GM23338 (cell line): ENCODE data around the gene CNTN5. TPM values are rescaled to one million over a fixed set of nuclear protein-coding genes. Genes with fewer than 3 reads are reported as not detected.

ENCODE experiments used
- ATAC-seq: fragments of 200-7000 bp; cut with Tn5 transposase; 3 replicates; pipeline ENCODE4 v1.9.1; 2020
- DNase-seq: peaks from one replicate; pipeline ENCODE4 v3.0.0-alpha.2; 2015; ENCODE audit warnings: low spot score
- H2AFZ ChIP-seq: fragments of 200-600 bp; sonication (generic); 2 replicates; pipeline ENCODE4 v1.8.0; 2016; ENCODE audit warnings: antibody characterized with exemption, mild to moderate bottlenecking, moderate library complexity
- H3F3A ChIP-seq: fragments of 200-600 bp; sonication (generic); replicated peaks from 2 replicates; pipeline ENCODE4 v1.8.0; 2017; ENCODE audit warnings: antibody characterized with exemption, mixed run types, low read depth
- H3K27ac ChIP-seq: fragments of 200-600 bp; sonication (generic); 2 replicates; pipeline ENCODE4 v1.6.1; 2016; ENCODE audit warnings: low read depth
- H3K27me3 ChIP-seq: fragments of 200-600 bp; sonication (generic); 2 replicates; pipeline ENCODE4 v1.8.0; 2016; ENCODE audit warnings: mild to moderate bottlenecking, mixed run types, moderate library complexity; ENCODE audit not compliant: insufficient read depth
- H3K36me3 ChIP-seq: fragments of 200-600 bp; sonication (generic); 2 replicates; pipeline ENCODE4 v1.8.0; 2016; ENCODE audit warnings: mild to moderate bottlenecking; ENCODE audit not compliant: insufficient read depth
- H3K4me1 ChIP-seq: fragments of 200-600 bp; sonication (generic); 2 replicates; pipeline ENCODE4 v1.8.0; 2016; ENCODE audit warnings: mild to moderate bottlenecking, moderate library complexity; ENCODE audit not compliant: insufficient read depth
- H3K4me2 ChIP-seq: fragments of 200-600 bp; sonication (generic); 2 replicates; pipeline ENCODE4 v1.7.1; 2017; ENCODE audit warnings: mixed run types
- H3K4me3 ChIP-seq: fragments of 200-600 bp; sonication (generic); 2 replicates; pipeline ENCODE4 v1.6.1; 2016; ENCODE audit warnings: mixed run types
- H3K79me2 ChIP-seq: fragments of 200-600 bp; sonication (generic); replicated peaks from 2 replicates; pipeline ENCODE4 v1.8.0; 2017; ENCODE audit warnings: mild to moderate bottlenecking; ENCODE audit not compliant: insufficient read depth
- H3K9me2 ChIP-seq: fragments of 200-600 bp; sonication (generic); 2 replicates; pipeline ENCODE4 v1.8.0; 2017; ENCODE audit not compliant: insufficient read depth
- H4K20me1 ChIP-seq: fragments of 200-600 bp; sonication (generic); replicated peaks from 2 replicates; pipeline ENCODE4 v1.8.0; 2017; ENCODE audit warnings: mild to moderate bottlenecking; ENCODE audit not compliant: insufficient read depth
- H3K27ac Mint-ChIP-seq: 2 replicates; pipeline ENCODE4 v1.8.0; 2020; ENCODE audit warnings: inconsistent platforms, mild to moderate bottlenecking, moderate library complexity, mixed read lengths
- H3K27me3 Mint-ChIP-seq: 3 replicates; pipeline ENCODE4 v1.8.0; 2022; ENCODE audit warnings: low read depth, mild to moderate bottlenecking, moderate library complexity, mixed read lengths, inconsistent platforms; ENCODE audit not compliant: insufficient read depth, poor library complexity
- H3K36me3 Mint-ChIP-seq: 3 replicates; pipeline ENCODE4 v1.8.0; 2021; ENCODE audit warnings: low read depth, mild to moderate bottlenecking, inconsistent platforms, moderate library complexity, mixed read lengths
- H3K4me1 Mint-ChIP-seq: 3 replicates; pipeline ENCODE4 v1.8.0; 2020; ENCODE audit warnings: mild to moderate bottlenecking, inconsistent platforms, mixed read lengths
- H3K4me3 Mint-ChIP-seq: 3 replicates; pipeline ENCODE4 v1.8.0; 2021; ENCODE audit warnings: moderate library complexity, mild to moderate bottlenecking, inconsistent platforms, mixed read lengths
- H3K9me3 Mint-ChIP-seq: 3 replicates; pipeline ENCODE4 v1.8.0; 2020; ENCODE audit warnings: moderate library complexity, mild to moderate bottlenecking, inconsistent platforms, mixed read lengths
- CREB1 ChIP-seq: fragments of 250-450 bp; sonication (Bioruptor Pico); IDR thresholded peaks from 2 replicates; pipeline ENCODE4 v1.5.0; 2020; ENCODE audit warnings: low read depth, mild to moderate bottlenecking, moderate library complexity
- EZH2phosphoT487 ChIP-seq: fragments of 200-600 bp; sonication (generic); IDR thresholded peaks from one replicate; pipeline ENCODE4 v1.8.1; 2018; ENCODE audit warnings: antibody characterized with exemption; ENCODE audit not compliant: unreplicated experiment
- JUNB ChIP-seq: IDR thresholded peaks from one replicate; pipeline ENCODE4 v1.6.1; 2016; ENCODE audit warnings: antibody characterized with exemption; ENCODE audit not compliant: unreplicated experiment
- NANOG ChIP-seq: IDR thresholded peaks from 2 replicates; pipeline ENCODE4 v1.6.1; 2016; ENCODE audit warnings: antibody characterized with exemption, borderline replicate concordance
- STAT1 ChIP-seq: IDR thresholded peaks from one replicate; pipeline ENCODE4 v1.6.1; 2016; ENCODE audit warnings: antibody characterized with exemption; ENCODE audit not compliant: unreplicated experiment
- ZNF331 ChIP-seq: fragments of 250-450 bp; sonication (Bioruptor Pico); IDR thresholded peaks from 2 replicates; pipeline ENCODE4 v1.5.0; 2020; ENCODE audit warnings: low read depth, mild to moderate bottlenecking, moderate library complexity
- polyA plus RNA-seq: library from polyadenylated mRNA; unstranded; fragments of >200 nt; fragmentation: Nextera tagmentation; extraction: Ambion mirVana; gene quantifications from 2 replicates; pipeline ENCODE4 v1.2.1, GENCODE V29; 2016
- total RNA-seq: library from RNA; depleted of rRNA; stranded (reverse); fragments of >200 nt; shearing (Covaris generic); gene quantifications from 2 replicates; pipeline ENCODE4 v1.2.3, GENCODE V29; 2014
- TF ChIP-seq, protein P1 (sequence below): fragments of 250-450 bp; sonication (Bioruptor Pico); IDR thresholded peaks from 2 replicates; pipeline ENCODE4 v1.5.0; 2020; ENCODE audit warnings: mild to moderate bottlenecking, moderate library complexity
- TF ChIP-seq, protein P2 (sequence below), 2 experiments: fragments of 200-600 bp in 1 of 2; sonication (generic) in 1 of 2; conservative IDR thresholded peaks; 2 replicates each; pipeline versions ENCODE4 v1.5.1 to v1.6.1; 2016 to 2017; ENCODE audit warnings: antibody characterized with exemption in 2 of 2, low read depth in 2 of 2, mild to moderate bottlenecking in 2 of 2, moderate library complexity in 1 of 2
- TF ChIP-seq, protein P3 (sequence below): IDR thresholded peaks from one replicate; pipeline ENCODE4 v1.6.1; 2018; ENCODE audit warnings: antibody characterized with exemption; ENCODE audit not compliant: unreplicated experiment

The CNTN5 gene
- total and polyA plus RNA-seq, 2 experiments from 2014 or later, result not detected

DNA sequence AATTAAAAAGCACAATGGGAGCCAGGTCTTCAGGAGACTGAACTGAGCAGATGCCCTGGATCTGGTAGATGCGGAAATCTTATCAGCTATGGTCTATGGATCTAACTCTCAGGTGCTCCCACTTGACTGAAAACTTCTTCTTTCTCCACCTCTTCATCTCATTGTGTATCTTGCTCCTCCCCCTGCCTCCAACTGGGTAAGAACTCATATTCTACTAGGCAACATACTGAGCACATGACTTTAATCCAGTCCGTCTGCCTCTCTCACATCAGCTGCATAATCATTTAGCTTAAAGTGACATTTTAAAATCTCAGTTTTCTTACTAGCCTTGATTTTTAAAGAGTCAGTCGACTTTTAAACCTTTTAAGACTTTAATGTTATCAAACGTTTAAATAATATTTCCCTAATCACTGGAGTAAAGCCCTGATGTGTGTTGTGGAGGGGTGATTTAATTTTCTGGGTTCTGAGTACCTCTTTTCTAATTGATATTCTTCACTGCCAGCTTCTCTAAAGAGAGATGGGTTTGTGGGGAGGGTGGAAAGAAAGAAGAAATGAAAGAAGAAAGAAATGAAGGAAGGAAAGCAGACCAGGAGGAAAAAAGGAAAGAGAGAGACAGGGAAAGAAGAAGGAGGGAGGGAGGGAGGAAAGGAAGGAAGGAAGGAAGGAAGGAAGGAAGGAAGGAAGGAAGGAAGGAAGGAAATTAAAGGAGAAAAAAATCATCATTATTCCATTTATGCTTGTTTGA is 1073.5 kb downstream of the CNTN5 start:
- Mint-ChIP-seq H3K4me1 (peaks cover 18% of the 10 kb centered on the region), H3K9me3 (no peaks in the 10 kb centered on the region; the same call in 2 of the 3 replicates), H3K27me3 (no peaks in the 10 kb centered on the region), H3K4me3 (no peak overlapping the region), H3K27ac (no peak overlapping the region), H3K36me3 (no peaks in the 10 kb centered on the region)
- DNase-seq (no peak), ATAC-seq (no peak)
- Histone ChIP-seq H3K4me3 (no peak overlapping the region), H3K27me3 (no peaks in the 10 kb centered on the region), H3K36me3 (no peaks in the 10 kb centered on the region), H4K20me1 (no peaks in the 10 kb centered on the region), H3K4me1 (peaks cover 9% of the 10 kb centered on the region), H3K9me2 (no peaks in the 10 kb centered on the region; the same call in 1 of the 2 replicates), H3K4me2 (no peak overlapping the region), H3F3A (no peaks in the 10 kb centered on the region), H2AFZ (no peak overlapping the region), H3K27ac (no peak overlapping the region), H3K79me2 (no peaks in the 10 kb centered on the region)
- TF ChIP-seq, protein P1, sequence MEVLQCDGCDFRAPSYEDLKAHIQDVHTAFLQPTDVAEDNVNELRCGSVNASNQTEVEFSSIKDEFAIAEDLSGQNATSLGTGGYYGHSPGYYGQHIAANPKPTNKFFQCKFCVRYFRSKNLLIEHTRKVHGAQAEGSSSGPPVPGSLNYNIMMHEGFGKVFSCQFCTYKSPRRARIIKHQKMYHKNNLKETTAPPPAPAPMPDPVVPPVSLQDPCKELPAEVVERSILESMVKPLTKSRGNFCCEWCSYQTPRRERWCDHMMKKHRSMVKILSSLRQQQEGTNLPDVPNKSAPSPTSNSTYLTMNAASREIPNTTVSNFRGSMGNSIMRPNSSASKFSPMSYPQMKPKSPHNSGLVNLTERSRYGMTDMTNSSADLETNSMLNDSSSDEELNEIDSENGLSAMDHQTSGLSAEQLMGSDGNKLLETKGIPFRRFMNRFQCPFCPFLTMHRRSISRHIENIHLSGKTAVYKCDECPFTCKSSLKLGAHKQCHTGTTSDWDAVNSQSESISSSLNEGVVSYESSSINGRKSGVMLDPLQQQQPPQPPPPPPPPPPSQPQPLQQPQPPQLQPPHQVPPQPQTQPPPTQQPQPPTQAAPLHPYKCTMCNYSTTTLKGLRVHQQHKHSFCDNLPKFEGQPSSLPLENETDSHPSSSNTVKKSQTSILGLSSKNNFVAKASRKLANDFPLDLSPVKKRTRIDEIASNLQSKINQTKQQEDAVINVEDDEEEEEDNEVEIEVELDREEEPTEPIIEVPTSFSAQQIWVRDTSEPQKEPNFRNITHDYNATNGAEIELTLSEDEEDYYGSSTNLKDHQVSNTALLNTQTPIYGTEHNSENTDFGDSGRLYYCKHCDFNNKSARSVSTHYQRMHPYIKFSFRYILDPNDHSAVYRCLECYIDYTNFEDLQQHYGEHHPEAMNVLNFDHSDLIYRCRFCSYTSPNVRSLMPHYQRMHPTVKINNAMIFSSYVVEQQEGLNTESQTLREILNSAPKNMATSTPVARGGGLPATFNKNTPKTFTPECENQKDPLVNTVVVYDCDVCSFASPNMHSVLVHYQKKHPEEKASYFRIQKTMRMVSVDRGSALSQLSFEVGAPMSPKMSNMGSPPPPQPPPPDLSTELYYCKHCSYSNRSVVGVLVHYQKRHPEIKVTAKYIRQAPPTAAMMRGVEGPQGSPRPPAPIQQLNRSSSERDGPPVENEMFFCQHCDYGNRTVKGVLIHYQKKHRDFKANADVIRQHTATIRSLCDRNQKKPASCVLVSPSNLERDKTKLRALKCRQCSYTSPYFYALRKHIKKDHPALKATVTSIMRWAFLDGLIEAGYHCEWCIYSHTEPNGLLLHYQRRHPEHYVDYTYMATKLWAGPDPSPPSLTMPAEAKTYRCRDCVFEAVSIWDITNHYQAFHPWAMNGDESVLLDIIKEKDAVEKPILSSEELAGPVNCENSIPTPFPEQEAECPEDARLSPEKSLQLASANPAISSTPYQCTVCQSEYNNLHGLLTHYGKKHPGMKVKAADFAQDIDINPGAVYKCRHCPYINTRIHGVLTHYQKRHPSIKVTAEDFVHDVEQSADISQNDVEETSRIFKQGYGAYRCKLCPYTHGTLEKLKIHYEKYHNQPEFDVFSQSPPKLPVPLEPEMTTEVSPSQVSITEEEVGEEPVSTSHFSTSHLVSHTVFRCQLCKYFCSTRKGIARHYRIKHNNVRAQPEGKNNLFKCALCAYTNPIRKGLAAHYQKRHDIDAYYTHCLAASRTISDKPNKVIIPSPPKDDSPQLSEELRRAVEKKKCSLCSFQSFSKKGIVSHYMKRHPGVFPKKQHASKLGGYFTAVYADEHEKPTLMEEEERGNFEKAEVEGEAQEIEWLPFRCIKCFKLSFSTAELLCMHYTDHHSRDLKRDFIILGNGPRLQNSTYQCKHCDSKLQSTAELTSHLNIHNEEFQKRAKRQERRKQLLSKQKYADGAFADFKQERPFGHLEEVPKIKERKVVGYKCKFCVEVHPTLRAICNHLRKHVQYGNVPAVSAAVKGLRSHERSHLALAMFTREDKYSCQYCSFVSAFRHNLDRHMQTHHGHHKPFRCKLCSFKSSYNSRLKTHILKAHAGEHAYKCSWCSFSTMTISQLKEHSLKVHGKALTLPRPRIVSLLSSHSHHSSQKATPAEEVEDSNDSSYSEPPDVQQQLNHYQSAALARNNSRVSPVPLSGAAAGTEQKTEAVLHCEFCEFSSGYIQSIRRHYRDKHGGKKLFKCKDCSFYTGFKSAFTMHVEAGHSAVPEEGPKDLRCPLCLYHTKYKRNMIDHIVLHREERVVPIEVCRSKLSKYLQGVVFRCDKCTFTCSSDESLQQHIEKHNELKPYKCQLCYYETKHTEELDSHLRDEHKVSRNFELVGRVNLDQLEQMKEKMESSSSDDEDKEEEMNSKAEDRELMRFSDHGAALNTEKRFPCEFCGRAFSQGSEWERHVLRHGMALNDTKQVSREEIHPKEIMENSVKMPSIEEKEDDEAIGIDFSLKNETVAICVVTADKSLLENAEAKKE (CRISPR knock-in tag), result no peak
- no peak for TF ChIP-seq CREB1 (CRISPR knock-in tag)
- no peak for TF ChIP-seq ZNF331
- no peak for TF ChIP-seq JUNB
- no peak for TF ChIP-seq EZH2phosphoT487
- no peak for TF ChIP-seq STAT1
- TF ChIP-seq, protein P2, sequence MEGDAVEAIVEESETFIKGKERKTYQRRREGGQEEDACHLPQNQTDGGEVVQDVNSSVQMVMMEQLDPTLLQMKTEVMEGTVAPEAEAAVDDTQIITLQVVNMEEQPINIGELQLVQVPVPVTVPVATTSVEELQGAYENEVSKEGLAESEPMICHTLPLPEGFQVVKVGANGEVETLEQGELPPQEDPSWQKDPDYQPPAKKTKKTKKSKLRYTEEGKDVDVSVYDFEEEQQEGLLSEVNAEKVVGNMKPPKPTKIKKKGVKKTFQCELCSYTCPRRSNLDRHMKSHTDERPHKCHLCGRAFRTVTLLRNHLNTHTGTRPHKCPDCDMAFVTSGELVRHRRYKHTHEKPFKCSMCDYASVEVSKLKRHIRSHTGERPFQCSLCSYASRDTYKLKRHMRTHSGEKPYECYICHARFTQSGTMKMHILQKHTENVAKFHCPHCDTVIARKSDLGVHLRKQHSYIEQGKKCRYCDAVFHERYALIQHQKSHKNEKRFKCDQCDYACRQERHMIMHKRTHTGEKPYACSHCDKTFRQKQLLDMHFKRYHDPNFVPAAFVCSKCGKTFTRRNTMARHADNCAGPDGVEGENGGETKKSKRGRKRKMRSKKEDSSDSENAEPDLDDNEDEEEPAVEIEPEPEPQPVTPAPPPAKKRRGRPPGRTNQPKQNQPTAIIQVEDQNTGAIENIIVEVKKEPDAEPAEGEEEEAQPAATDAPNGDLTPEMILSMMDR (conservative IDR thresholded peaks at IDR 0.05; ENCODE audit: low read depth in 2 of 2), result no peak
- TF ChIP-seq NANOG, result no peak
- TF ChIP-seq, protein P3, sequence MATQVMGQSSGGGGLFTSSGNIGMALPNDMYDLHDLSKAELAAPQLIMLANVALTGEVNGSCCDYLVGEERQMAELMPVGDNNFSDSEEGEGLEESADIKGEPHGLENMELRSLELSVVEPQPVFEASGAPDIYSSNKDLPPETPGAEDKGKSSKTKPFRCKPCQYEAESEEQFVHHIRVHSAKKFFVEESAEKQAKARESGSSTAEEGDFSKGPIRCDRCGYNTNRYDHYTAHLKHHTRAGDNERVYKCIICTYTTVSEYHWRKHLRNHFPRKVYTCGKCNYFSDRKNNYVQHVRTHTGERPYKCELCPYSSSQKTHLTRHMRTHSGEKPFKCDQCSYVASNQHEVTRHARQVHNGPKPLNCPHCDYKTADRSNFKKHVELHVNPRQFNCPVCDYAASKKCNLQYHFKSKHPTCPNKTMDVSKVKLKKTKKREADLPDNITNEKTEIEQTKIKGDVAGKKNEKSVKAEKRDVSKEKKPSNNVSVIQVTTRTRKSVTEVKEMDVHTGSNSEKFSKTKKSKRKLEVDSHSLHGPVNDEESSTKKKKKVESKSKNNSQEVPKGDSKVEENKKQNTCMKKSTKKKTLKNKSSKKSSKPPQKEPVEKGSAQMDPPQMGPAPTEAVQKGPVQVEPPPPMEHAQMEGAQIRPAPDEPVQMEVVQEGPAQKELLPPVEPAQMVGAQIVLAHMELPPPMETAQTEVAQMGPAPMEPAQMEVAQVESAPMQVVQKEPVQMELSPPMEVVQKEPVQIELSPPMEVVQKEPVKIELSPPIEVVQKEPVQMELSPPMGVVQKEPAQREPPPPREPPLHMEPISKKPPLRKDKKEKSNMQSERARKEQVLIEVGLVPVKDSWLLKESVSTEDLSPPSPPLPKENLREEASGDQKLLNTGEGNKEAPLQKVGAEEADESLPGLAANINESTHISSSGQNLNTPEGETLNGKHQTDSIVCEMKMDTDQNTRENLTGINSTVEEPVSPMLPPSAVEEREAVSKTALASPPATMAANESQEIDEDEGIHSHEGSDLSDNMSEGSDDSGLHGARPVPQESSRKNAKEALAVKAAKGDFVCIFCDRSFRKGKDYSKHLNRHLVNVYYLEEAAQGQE, result no peak
